PFSK-1 (cell line): Measurements from ENCODE around the gene PSTK. TPM values are rescaled to one million over a fixed set of nuclear protein-coding genes. Genes with fewer than 3 reads are reported as not detected.

Source experiments
- FOXP2 ChIP-seq: optimal IDR thresholded peaks from 2 replicates; pipeline ENCODE3; 2011; ENCODE audit warnings: borderline replicate concordance, control low read depth, inconsistent platforms; ENCODE audit not compliant: insufficient read depth; ENCODE audit errors: extremely low read length, extremely low read depth
- POLR2AphosphoS5 ChIP-seq: IDR thresholded peaks from 2 replicates; pipeline ENCODE4 v1.6.1; 2012; ENCODE audit warnings: low read depth, mild to moderate bottlenecking, control low read depth, low read length, moderate library complexity
- REST ChIP-seq, 2 experiments: IDR thresholded peaks; 2 replicates each; pipeline versions ENCODE4 v1.6.1 to v1.8.0; 2011 to 2012; ENCODE audit warnings: low read depth in 2 of 2, low read length in 2 of 2, control low read depth in 1 of 2, inconsistent platforms in 1 of 2, mild to moderate bottlenecking in 1 of 2, moderate library complexity in 1 of 2; ENCODE audit not compliant: insufficient read depth in 1 of 2
- SIN3A ChIP-seq: IDR thresholded peaks from 2 replicates; pipeline ENCODE4 v1.6.1; 2012; ENCODE audit warnings: mild to moderate bottlenecking, low read length, moderate library complexity, borderline replicate concordance; ENCODE audit not compliant: insufficient read depth
- TAF1 ChIP-seq: IDR thresholded peaks from 2 replicates; pipeline ENCODE4 v1.6.1; 2012; ENCODE audit warnings: low read length, control low read depth, borderline replicate concordance; ENCODE audit not compliant: insufficient read depth
- polyA plus RNA-seq: library from polyadenylated mRNA; unstranded; fragments of >200 nt; gene quantifications from one replicate; pipeline ENCODE4 v1.2.1, GENCODE V29; 2012; ENCODE audit warnings: low read depth, missing spikeins; ENCODE audit not compliant: insufficient read length

Gene PSTK
- polyA plus RNA-seq = 4.6 TPM

GRCh38 chr10:122980209-122981065 lies at the start of gene PSTK:
PSTK (plus strand) TSS chr10:122980401; CDS start chr10:122980480, 79 bp downstream.
- TF ChIP-seq SIN3A (0 out of 2 replicates have a peak, but pooled peaks have one; percentile 4), POLR2AphosphoS5 (peak; percentile 69), REST (IDR thresholded peaks at IDR 0.05; ENCODE audit: insufficient read depth in 1 of 2, low read depth in 2 of 2, low read length in 2 of 2) (0 out of 4 replicates have a peak, but pooled peaks of 1 of the 2 experiments have one; percentile 25), FOXP2 (peak; percentile 85), TAF1 (no peak)

- TF ChIP-seq TAF1 = no peak
- no peak for TF ChIP-seq REST (IDR thresholded peaks at IDR 0.05; ENCODE audit: insufficient read depth in 1 of 2, low read depth in 2 of 2, low read length in 2 of 2)
- TF ChIP-seq SIN3A = no peak
- TF ChIP-seq POLR2AphosphoS5 = no peak
- no peak for TF ChIP-seq FOXP2
Observed at GRCh38 chr10:122931088-122931906, 48.9 kb upstream of the PSTK start.

GRCh38 chr10:122939133-122939855 lies 40.9 kb upstream of the PSTK start:
- TF ChIP-seq POLR2AphosphoS5 = no peak
- TF ChIP-seq REST (IDR thresholded peaks at IDR 0.05; ENCODE audit: insufficient read depth in 1 of 2, low read depth in 2 of 2, low read length in 2 of 2) = no peak
- TF ChIP-seq FOXP2 = no peak
- TF ChIP-seq TAF1 = no peak
- no peak for TF ChIP-seq SIN3A

- TF ChIP-seq POLR2AphosphoS5 (no peak), FOXP2 (no peak), SIN3A (no peak), TAF1 (no peak), REST (IDR thresholded peaks at IDR 0.05; ENCODE audit: insufficient read depth in 1 of 2, low read depth in 2 of 2, low read length in 2 of 2) (no peak)
Observed at GRCh38 chr10:122939856-122940543, 40.2 kb upstream of the PSTK start.
